HFFc6 (cell line): Measurements from ENCODE around the gene TMEM128. TPM values are rescaled to one million over a fixed set of nuclear protein-coding genes. Genes with fewer than 3 reads are reported as not detected.
"Not testable (repeated sequence)": the region's sequence is repeated elsewhere in the genome, so short reads cannot be mapped to it uniquely, and the experiment has no call there.

Experiments used
- DNase-seq: peaks from one replicate; pipeline ENCODE4 v3.0.0-alpha.2; 2018
- H3K27ac Mint-ChIP-seq: 2 replicates; pipeline ENCODE4 v1.8.0; 2020; ENCODE audit warnings: mild to moderate bottlenecking, mixed read lengths
- H3K27me3 Mint-ChIP-seq: 2 replicates; pipeline ENCODE4 v1.8.0; 2021; ENCODE audit warnings: mild to moderate bottlenecking, moderate library complexity, mixed read lengths; ENCODE audit not compliant: insufficient read depth
- H3K36me3 Mint-ChIP-seq: 2 replicates; pipeline ENCODE4 v1.8.0; 2021; ENCODE audit warnings: low read depth, mixed read lengths
- H3K4me1 Mint-ChIP-seq: 2 replicates; pipeline ENCODE4 v1.8.0; 2020; ENCODE audit warnings: low read depth, mixed read lengths
- H3K4me3 Mint-ChIP-seq: 2 replicates; pipeline ENCODE4 v1.8.0; 2020; ENCODE audit warnings: mild to moderate bottlenecking, moderate library complexity, mixed read lengths
- H3K9me3 Mint-ChIP-seq: 2 replicates; pipeline ENCODE4 v1.8.0; 2020; ENCODE audit warnings: mild to moderate bottlenecking, mixed read lengths
- total RNA-seq, 6 experiments: library from RNA; stranded (reverse); fragmentation: NEBNext Ultra II Directional; extraction: Animal tissue kit (Norgen Biotek cat#: 25700); gene quantifications; 2 replicates in 1 of 6; 3 replicates in 5 of 6; pipeline ENCODE4 v1.2.3, GENCODE V29; 2021
- TF ChIP-seq, protein P1 (sequence below): fragments of 200-600 bp; sonication (generic); IDR thresholded peaks from 2 replicates; pipeline ENCODE4 v1.5.0; 2021; ENCODE audit warnings: antibody characterized with exemption, mild to moderate bottlenecking

TMEM128 gene
- total RNA-seq, 6 experiments from 2014 or later = 19.2 to 22.7 (median 21.7) TPM

DNA sequence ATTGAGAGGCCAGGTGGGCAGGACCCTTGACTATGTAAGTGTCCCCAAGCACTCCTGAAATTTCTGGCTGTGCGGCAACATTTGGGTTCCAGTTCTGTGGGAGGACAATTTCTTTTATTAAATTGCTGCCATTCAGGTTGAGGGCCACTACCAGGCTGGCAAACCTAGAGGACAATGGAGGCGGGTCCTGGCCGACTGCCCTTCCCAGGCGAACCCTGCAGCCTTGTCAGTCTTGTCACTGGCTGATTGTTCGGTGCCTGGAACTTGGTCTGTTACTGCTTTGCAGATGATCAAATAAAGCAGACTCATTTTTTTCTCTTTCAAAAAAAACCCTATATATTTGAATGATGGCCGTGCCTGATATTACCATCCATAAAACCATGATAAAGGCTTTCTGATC, 6.6 kb upstream of the TMEM128 start:
- H3K4me1 Mint-ChIP-seq = peaks cover 4% of the 10 kb centered on the region
- H3K9me3 Mint-ChIP-seq = no peaks in the 10 kb centered on the region
- peaks cover 10% of the 10 kb centered on the region for H3K27me3 Mint-ChIP-seq
- H3K36me3 Mint-ChIP-seq = no peaks in the 10 kb centered on the region
- DNase-seq = no peak
- H3K4me3 Mint-ChIP-seq = no peak overlapping the region
- TF ChIP-seq, protein P1, sequence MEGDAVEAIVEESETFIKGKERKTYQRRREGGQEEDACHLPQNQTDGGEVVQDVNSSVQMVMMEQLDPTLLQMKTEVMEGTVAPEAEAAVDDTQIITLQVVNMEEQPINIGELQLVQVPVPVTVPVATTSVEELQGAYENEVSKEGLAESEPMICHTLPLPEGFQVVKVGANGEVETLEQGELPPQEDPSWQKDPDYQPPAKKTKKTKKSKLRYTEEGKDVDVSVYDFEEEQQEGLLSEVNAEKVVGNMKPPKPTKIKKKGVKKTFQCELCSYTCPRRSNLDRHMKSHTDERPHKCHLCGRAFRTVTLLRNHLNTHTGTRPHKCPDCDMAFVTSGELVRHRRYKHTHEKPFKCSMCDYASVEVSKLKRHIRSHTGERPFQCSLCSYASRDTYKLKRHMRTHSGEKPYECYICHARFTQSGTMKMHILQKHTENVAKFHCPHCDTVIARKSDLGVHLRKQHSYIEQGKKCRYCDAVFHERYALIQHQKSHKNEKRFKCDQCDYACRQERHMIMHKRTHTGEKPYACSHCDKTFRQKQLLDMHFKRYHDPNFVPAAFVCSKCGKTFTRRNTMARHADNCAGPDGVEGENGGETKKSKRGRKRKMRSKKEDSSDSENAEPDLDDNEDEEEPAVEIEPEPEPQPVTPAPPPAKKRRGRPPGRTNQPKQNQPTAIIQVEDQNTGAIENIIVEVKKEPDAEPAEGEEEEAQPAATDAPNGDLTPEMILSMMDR = no peak
- no peak overlapping the region for H3K27ac Mint-ChIP-seq

DNA sequence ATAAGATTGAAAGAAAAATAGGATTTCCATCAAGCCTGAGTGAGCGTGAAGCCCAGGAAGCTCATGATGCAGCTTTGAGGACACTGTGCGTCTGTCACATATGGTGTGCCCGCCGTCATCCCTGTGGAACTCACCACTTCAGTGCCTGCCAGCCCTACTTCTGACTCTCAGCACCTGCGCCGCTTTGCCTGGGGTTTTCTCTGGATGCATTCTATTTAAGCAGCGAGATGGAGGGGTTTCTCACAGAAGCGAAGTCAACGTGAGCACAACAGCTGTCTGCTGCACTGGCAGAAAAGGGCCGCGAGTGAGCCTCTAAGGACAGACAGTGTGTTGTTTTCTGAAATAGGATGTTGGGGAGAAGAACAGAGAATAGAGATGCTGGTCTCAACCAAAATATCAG, 6.2 kb upstream of the TMEM128 start:
- no peak for DNase-seq

GRCh38 chr4:4249866-4250265, 1.8 kb upstream of the TMEM128 start:
- H3K27me3 Mint-ChIP-seq = no peaks in the 10 kb centered on the region; the same call in 1 of the 2 replicates
- H3K4me1 Mint-ChIP-seq = peaks cover 17% of the 10 kb centered on the region
- no peak overlapping the region for H3K4me3 Mint-ChIP-seq
- peaks cover 10% of the 10 kb centered on the region for H3K36me3 Mint-ChIP-seq
- no peak overlapping the region for H3K27ac Mint-ChIP-seq
- H3K9me3 Mint-ChIP-seq = no peaks in the 10 kb centered on the region
- no peak for DNase-seq
- TF ChIP-seq, protein P1 = no peak

More for the DNA sequence above, 6.2 kb upstream of the TMEM128 start:
- H3K9me3 Mint-ChIP-seq = no peaks in the 10 kb centered on the region
- H3K27me3 Mint-ChIP-seq = peaks cover 10% of the 10 kb centered on the region
- peaks cover 3% of the 10 kb centered on the region for H3K4me1 Mint-ChIP-seq
- no peaks in the 10 kb centered on the region for H3K36me3 Mint-ChIP-seq
- TF ChIP-seq, protein P1 = no peak
- H3K27ac Mint-ChIP-seq = no peak overlapping the region
- H3K4me3 Mint-ChIP-seq = no peak overlapping the region

- Mint-ChIP-seq H3K4me1 (peaks cover 17% of the 10 kb centered on the region), H3K27ac (peak overlapping the region; percentile 98; the same call in 1 of the 2 replicates), H3K4me3 (peak overlapping the region; percentile 93)
- not testable (repeated sequence) for H3K36me3 Mint-ChIP-seq, DNase-seq, H3K27me3 Mint-ChIP-seq, H3K9me3 Mint-ChIP-seq
Observed at GRCh38 chr4:4249342-4249741, 1.3 kb upstream of the TMEM128 start.

GRCh38 chr4:4248885-4249203, 821 bp upstream of the TMEM128 start:
- Mint-ChIP-seq H3K36me3 (peaks cover 10% of the 10 kb centered on the region), H3K4me1 (peaks cover 17% of the 10 kb centered on the region)

GRCh38 chr4:4247696-4248028, 361 bp downstream of the TMEM128 start:
- DNase-seq = peak; percentile 8
- peaks cover 10% of the 10 kb centered on the region for H3K36me3 Mint-ChIP-seq
- H3K4me3 Mint-ChIP-seq = peak overlapping the region; percentile 93

More at GRCh38 chr4:4248885-4249203, 821 bp upstream of the TMEM128 start:
- Mint-ChIP-seq H3K4me3 (peak overlapping the region; percentile 93), H3K9me3 (no peaks in the 10 kb centered on the region), H3K27me3 (no peaks in the 10 kb centered on the region; the same call in 1 of the 2 replicates), H3K27ac (peak overlapping the region; percentile 98)
- TF ChIP-seq, protein P1 = no peak
- DNase-seq = no peak

More at GRCh38 chr4:4247696-4248028, 361 bp downstream of the TMEM128 start:
- TF ChIP-seq, protein P1 = no peak
- Mint-ChIP-seq H3K9me3 (no peaks in the 10 kb centered on the region), H3K27ac (peak overlapping the region; percentile 98), H3K4me1 (peaks cover 17% of the 10 kb centered on the region), H3K27me3 (no peaks in the 10 kb centered on the region)
